Measurements from ENCODE around the gene NRP2. TPM values are rescaled to one million over a fixed set of nuclear protein-coding genes. Genes with fewer than 3 reads are reported as not detected.

The NRP2 gene
- total and polyA plus RNA-seq, 2 donors (not counting 1 experiment from before 2014, with no cell fraction given), result 16.6 to 28.7 TPM

DNA sequence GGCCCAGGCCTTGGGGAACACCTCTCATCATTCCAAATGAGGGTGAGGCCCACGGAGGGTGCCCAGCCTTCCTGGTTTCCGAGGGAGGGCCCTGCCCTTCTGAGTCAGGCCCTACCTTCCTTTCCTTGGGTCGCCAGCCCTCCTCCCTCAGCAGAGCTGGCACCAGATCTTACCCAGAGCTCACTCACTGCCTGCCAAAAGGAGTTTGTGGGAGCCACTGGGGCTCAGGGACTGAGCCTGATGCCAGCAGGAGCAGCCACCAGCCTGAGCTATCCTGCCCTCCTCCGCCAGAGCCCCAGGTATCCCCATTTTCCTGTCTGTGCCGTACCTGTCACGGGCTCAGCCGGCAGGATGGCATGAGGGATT is 64.1 kb downstream of the NRP2 start:
- Histone ChIP-seq H3K79me2 (ENCODE audit: control insufficient read depth, insufficient read depth, low read length) (no peaks in the 10 kb centered on the region), H3K4me3 (replicated peaks in 1 of 4; ENCODE audit: control extremely low read depth in 1 of 4, insufficient read depth in 1 of 4, low read depth in 3 of 4, low read length in 4 of 4) (no peak overlapping the region), H3K4me1 (ENCODE audit: control insufficient read depth, extremely low read depth, insufficient read depth, low read length) (no peaks in the 10 kb centered on the region), H3K27ac (ENCODE audit: insufficient read depth, low read length) (no peak overlapping the region), H3K4me2 (ENCODE audit: extremely low read depth, insufficient read depth, low read length) (no peak overlapping the region), H4K20me1 (ENCODE audit: control insufficient read depth, extremely low read depth, insufficient read depth, low read length) (no peaks in the 10 kb centered on the region), H3K9me3 (ENCODE audit: control insufficient read depth, insufficient read depth, low read depth, low read length) (no peaks in the 10 kb centered on the region), H3K27me3 (ENCODE audit: control insufficient read depth, insufficient read depth, low read length) (no peaks in the 10 kb centered on the region), H3K36me3 (ENCODE audit: control insufficient read depth, insufficient read depth, low read length) (no peaks in the 10 kb centered on the region), H3K9ac (ENCODE audit: insufficient read depth, low read length) (no peak overlapping the region), H2AFZ (ENCODE audit: low read length) (no peak overlapping the region)
- no peak for DNase-seq (ENCODE audit: low read depth in 2 of 2)
- TF ChIP-seq, protein P1, sequence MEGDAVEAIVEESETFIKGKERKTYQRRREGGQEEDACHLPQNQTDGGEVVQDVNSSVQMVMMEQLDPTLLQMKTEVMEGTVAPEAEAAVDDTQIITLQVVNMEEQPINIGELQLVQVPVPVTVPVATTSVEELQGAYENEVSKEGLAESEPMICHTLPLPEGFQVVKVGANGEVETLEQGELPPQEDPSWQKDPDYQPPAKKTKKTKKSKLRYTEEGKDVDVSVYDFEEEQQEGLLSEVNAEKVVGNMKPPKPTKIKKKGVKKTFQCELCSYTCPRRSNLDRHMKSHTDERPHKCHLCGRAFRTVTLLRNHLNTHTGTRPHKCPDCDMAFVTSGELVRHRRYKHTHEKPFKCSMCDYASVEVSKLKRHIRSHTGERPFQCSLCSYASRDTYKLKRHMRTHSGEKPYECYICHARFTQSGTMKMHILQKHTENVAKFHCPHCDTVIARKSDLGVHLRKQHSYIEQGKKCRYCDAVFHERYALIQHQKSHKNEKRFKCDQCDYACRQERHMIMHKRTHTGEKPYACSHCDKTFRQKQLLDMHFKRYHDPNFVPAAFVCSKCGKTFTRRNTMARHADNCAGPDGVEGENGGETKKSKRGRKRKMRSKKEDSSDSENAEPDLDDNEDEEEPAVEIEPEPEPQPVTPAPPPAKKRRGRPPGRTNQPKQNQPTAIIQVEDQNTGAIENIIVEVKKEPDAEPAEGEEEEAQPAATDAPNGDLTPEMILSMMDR (conservative IDR thresholded peaks at IDR 0.05 in 1 of 2, IDR thresholded peaks at IDR 0.05 in 1 of 2; ENCODE audit: low read depth in 1 of 2, low read length in 2 of 2), result no peak
- no peak for TF ChIP-seq EZH2 (IDR thresholded peaks at IDR 0.05; ENCODE audit: low read length, missing control alignments)

DNA sequence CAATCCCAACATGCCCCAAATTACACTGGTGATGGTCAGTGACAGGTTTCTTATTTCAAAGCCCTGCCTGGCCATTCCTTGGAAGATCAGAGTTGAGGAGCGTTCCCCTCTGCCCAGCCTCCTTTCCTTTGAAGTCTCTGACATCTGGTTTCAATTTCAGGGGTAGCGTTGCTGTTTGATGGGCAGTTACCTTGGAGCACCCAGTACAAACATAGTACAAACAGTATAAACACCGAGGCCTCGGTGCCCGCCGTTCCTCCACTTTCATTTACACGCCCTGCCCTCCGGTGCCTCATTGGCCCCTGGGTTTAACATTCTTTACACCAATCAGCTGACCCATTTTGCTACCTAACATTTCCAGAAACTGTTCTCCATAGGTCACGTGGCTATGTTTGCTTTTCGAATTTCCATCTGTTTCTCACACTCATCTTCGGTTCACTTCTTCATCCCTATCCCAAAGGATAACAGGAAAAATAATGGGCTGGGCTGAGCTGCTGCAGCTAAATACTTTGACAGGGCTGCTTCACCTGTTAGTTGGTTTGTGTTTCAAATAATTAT is 65.6 kb downstream of the NRP2 start:
- no peak for DNase-seq (ENCODE audit: low read depth in 2 of 2)
- Histone ChIP-seq H3K27me3 (ENCODE audit: control insufficient read depth, insufficient read depth, low read length) (no peaks in the 10 kb centered on the region), H3K4me3 (replicated peaks in 1 of 4; ENCODE audit: control extremely low read depth in 1 of 4, insufficient read depth in 1 of 4, low read depth in 3 of 4, low read length in 4 of 4) (no peak overlapping the region), H3K36me3 (ENCODE audit: control insufficient read depth, insufficient read depth, low read length) (no peaks in the 10 kb centered on the region), H3K4me1 (ENCODE audit: control insufficient read depth, extremely low read depth, insufficient read depth, low read length) (no peaks in the 10 kb centered on the region), H3K4me2 (ENCODE audit: extremely low read depth, insufficient read depth, low read length) (no peak overlapping the region), H2AFZ (ENCODE audit: low read length) (no peak overlapping the region), H3K9me3 (ENCODE audit: control insufficient read depth, insufficient read depth, low read depth, low read length) (no peaks in the 10 kb centered on the region), H3K27ac (ENCODE audit: insufficient read depth, low read length) (no peak overlapping the region), H3K79me2 (ENCODE audit: control insufficient read depth, insufficient read depth, low read length) (no peaks in the 10 kb centered on the region), H4K20me1 (ENCODE audit: control insufficient read depth, extremely low read depth, insufficient read depth, low read length) (no peaks in the 10 kb centered on the region), H3K9ac (ENCODE audit: insufficient read depth, low read length) (no peak overlapping the region)
- TF ChIP-seq, protein P1 (conservative IDR thresholded peaks at IDR 0.05 in 1 of 2, IDR thresholded peaks at IDR 0.05 in 1 of 2; ENCODE audit: low read depth in 1 of 2, low read length in 2 of 2), result no peak
- TF ChIP-seq EZH2 (IDR thresholded peaks at IDR 0.05; ENCODE audit: low read length, missing control alignments), result no peak

DNA sequence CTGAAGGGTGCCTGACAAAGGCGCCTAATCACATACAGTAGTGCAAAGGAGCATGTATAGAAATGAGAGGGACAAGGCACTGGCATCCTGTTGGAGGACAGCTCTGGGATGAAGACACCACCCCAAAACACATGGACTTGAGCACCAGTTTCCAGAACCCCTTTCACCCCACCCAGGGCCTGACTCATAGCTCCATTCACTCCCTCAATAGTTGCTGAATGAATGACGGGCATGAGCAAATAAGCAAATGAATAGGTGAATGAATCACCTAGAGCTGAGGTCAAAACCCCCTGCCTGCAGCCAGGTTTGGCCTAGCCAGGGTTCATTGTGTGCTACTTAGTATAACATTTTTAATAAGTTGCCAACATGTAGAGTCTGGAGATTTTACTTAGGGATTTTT is 66.3 kb downstream of the NRP2 start:
- H3K9me3 ChIP-seq (ENCODE audit: control insufficient read depth, insufficient read depth, low read depth, low read length), result no peaks in the 10 kb centered on the region
- H3K36me3 ChIP-seq (ENCODE audit: control insufficient read depth, insufficient read depth, low read length), result no peaks in the 10 kb centered on the region

More for the DNA sequence above, 66.3 kb downstream of the NRP2 start:
- Histone ChIP-seq H3K4me1 (ENCODE audit: control insufficient read depth, extremely low read depth, insufficient read depth, low read length) (no peaks in the 10 kb centered on the region), H3K4me3 (replicated peaks in 1 of 4; ENCODE audit: control extremely low read depth in 1 of 4, insufficient read depth in 1 of 4, low read depth in 3 of 4, low read length in 4 of 4) (no peak overlapping the region), H3K9ac (ENCODE audit: insufficient read depth, low read length) (no peak overlapping the region), H3K27me3 (ENCODE audit: control insufficient read depth, insufficient read depth, low read length) (no peaks in the 10 kb centered on the region), H3K79me2 (ENCODE audit: control insufficient read depth, insufficient read depth, low read length) (no peaks in the 10 kb centered on the region), H4K20me1 (ENCODE audit: control insufficient read depth, extremely low read depth, insufficient read depth, low read length) (no peaks in the 10 kb centered on the region), H3K27ac (ENCODE audit: insufficient read depth, low read length) (no peak overlapping the region), H3K4me2 (ENCODE audit: extremely low read depth, insufficient read depth, low read length) (no peak overlapping the region), H2AFZ (ENCODE audit: low read length) (no peak overlapping the region)
- TF ChIP-seq, protein P1 (conservative IDR thresholded peaks at IDR 0.05 in 1 of 2, IDR thresholded peaks at IDR 0.05 in 1 of 2; ENCODE audit: low read depth in 1 of 2, low read length in 2 of 2), result no peak
- no peak for TF ChIP-seq EZH2 (IDR thresholded peaks at IDR 0.05; ENCODE audit: low read length, missing control alignments)
- peak in 1 of 2 donors; percentile 80 for DNase-seq (ENCODE audit: low read depth in 2 of 2)

All from fibroblast of lung (primary cell).